Astrocyte (in vitro differentiated cells and primary cell): ENCODE results near the gene TIGD4. TPM values are rescaled to one million over a fixed set of nuclear protein-coding genes. Genes with fewer than 3 reads are reported as not detected.
"Not testable (repeated sequence)": the region's sequence is repeated elsewhere in the genome, so short reads cannot be mapped to it uniquely, and the experiment has no call there.

Experiments used
- DNase-seq: peaks from one replicate; pipeline ENCODE4 v3.0.0-alpha.2; 2010; ENCODE audit warnings: low read depth
- FAIRE-seq: peaks from 2 replicates; lab custom pipeline; 2011; peaks lifted over from hg19 to GRCh38; lab: Jason Lieb, UNC
- H2AFZ ChIP-seq: 2 replicates; pipeline ENCODE4 v1.6.0; 2012; ENCODE audit warnings: low read depth, low read length, inconsistent platforms
- H3K27ac ChIP-seq: 2 replicates; pipeline ENCODE4 v1.5.1; 2011; ENCODE audit warnings: low read depth, low read length, inconsistent platforms
- H3K27me3 ChIP-seq: 2 replicates; pipeline ENCODE4 v1.6.0; 2011; ENCODE audit warnings: low read length, inconsistent platforms; ENCODE audit not compliant: insufficient read depth
- H3K36me3 ChIP-seq: 2 replicates; pipeline ENCODE4 v1.5.1; 2011; ENCODE audit warnings: low read length, inconsistent platforms; ENCODE audit not compliant: insufficient read depth
- H3K4me1 ChIP-seq: 2 replicates; pipeline ENCODE4 v1.5.1; 2011; ENCODE audit warnings: low read length, inconsistent platforms; ENCODE audit not compliant: insufficient read depth
- H3K4me2 ChIP-seq: 2 replicates; pipeline ENCODE4 v1.6.0; 2012; ENCODE audit warnings: low read length, inconsistent platforms
- H3K4me3 ChIP-seq: 2 replicates; pipeline ENCODE4 v1.5.1; 2011; ENCODE audit warnings: low read depth, mild to moderate bottlenecking, low read length, inconsistent platforms; ENCODE audit not compliant: insufficient read depth
- H3K79me2 ChIP-seq: 2 replicates; pipeline ENCODE4 v1.6.0; 2012; ENCODE audit warnings: mild to moderate bottlenecking, low read length, inconsistent platforms; ENCODE audit not compliant: insufficient read depth
- H3K9ac ChIP-seq: 2 replicates; pipeline ENCODE4 v1.6.0; 2012; ENCODE audit warnings: mild to moderate bottlenecking, low read length, inconsistent platforms
- H3K9me3 ChIP-seq: 2 replicates; pipeline ENCODE4 v1.5.1; 2012; ENCODE audit warnings: low read depth, mild to moderate bottlenecking, low read length, inconsistent platforms; ENCODE audit not compliant: insufficient read depth
- H4K20me1 ChIP-seq: 2 replicates; pipeline ENCODE4 v1.6.0; 2012; ENCODE audit warnings: low read length, inconsistent platforms; ENCODE audit not compliant: insufficient read depth
- H3K27ac Mint-ChIP-seq: one replicate; pipeline ENCODE4 v1.8.0; 2021; ENCODE audit warnings: mild to moderate bottlenecking, mixed read lengths; ENCODE audit not compliant: unreplicated experiment
- H3K27me3 Mint-ChIP-seq: one replicate; pipeline ENCODE4 v1.8.0; 2021; ENCODE audit warnings: low read depth, mixed read lengths; ENCODE audit not compliant: unreplicated experiment
- H3K36me3 Mint-ChIP-seq: one replicate; pipeline ENCODE4 v1.8.0; 2021; ENCODE audit warnings: low read depth, mixed read lengths; ENCODE audit not compliant: unreplicated experiment
- H3K4me1 Mint-ChIP-seq: one replicate; pipeline ENCODE4 v1.8.0; 2021; ENCODE audit warnings: low read depth, mixed read lengths; ENCODE audit not compliant: unreplicated experiment
- H3K4me3 Mint-ChIP-seq: one replicate; pipeline ENCODE4 v1.8.0; 2021; ENCODE audit warnings: mild to moderate bottlenecking, moderate library complexity, mixed read lengths; ENCODE audit not compliant: unreplicated experiment
- H3K9me3 Mint-ChIP-seq: one replicate; pipeline ENCODE4 v1.8.0; 2021; ENCODE audit warnings: mild to moderate bottlenecking, mixed read lengths; ENCODE audit not compliant: unreplicated experiment
- CTCF ChIP-seq: IDR thresholded peaks from 2 replicates; pipeline ENCODE4 v1.5.1; 2011; ENCODE audit warnings: low read depth, mild to moderate bottlenecking, inconsistent platforms, low read length, moderate library complexity; ENCODE audit not compliant: insufficient read depth
- EZH2 ChIP-seq: IDR thresholded peaks from 2 replicates; pipeline ENCODE4 v1.6.1; 2012; ENCODE audit warnings: mild to moderate bottlenecking, low read length, inconsistent platforms; ENCODE audit not compliant: insufficient read depth
- total RNA-seq: library from RNA; stranded (reverse); gene quantifications from 2 replicates; pipeline ENCODE4 v1.2.1, GENCODE V29; 2021

TIGD4 gene
- total RNA-seq, 1 donor from 2014 or later = 0.23 TPM

GRCh38 chr4:152771741-152772533, 7.6 kb downstream of the TIGD4 start:
- Histone ChIP-seq H3K27ac (no peak overlapping the region), H2AFZ (no peak overlapping the region), H3K4me1 (no peaks in the 10 kb centered on the region), H3K9ac (no peak overlapping the region), H4K20me1 (no peaks in the 10 kb centered on the region), H3K79me2 (no peaks in the 10 kb centered on the region), H3K9me3 (no peaks in the 10 kb centered on the region), H3K4me2 (no peak overlapping the region), H3K36me3 (no peaks in the 10 kb centered on the region), H3K4me3 (no peak overlapping the region), H3K27me3 (no peaks in the 10 kb centered on the region)
- no peak overlapping the region for H3K27ac Mint-ChIP-seq
- H3K9me3 Mint-ChIP-seq = no peaks in the 10 kb centered on the region
- H3K36me3 Mint-ChIP-seq = no peaks in the 10 kb centered on the region
- DNase-seq = no peak
- H3K27me3 Mint-ChIP-seq = no peaks in the 10 kb centered on the region
- TF ChIP-seq CTCF (no peak), EZH2 (no peak)
- no peak overlapping the region for H3K4me3 Mint-ChIP-seq
- FAIRE-seq = no peak
- H3K4me1 Mint-ChIP-seq = peaks cover 4% of the 10 kb centered on the region

DNA sequence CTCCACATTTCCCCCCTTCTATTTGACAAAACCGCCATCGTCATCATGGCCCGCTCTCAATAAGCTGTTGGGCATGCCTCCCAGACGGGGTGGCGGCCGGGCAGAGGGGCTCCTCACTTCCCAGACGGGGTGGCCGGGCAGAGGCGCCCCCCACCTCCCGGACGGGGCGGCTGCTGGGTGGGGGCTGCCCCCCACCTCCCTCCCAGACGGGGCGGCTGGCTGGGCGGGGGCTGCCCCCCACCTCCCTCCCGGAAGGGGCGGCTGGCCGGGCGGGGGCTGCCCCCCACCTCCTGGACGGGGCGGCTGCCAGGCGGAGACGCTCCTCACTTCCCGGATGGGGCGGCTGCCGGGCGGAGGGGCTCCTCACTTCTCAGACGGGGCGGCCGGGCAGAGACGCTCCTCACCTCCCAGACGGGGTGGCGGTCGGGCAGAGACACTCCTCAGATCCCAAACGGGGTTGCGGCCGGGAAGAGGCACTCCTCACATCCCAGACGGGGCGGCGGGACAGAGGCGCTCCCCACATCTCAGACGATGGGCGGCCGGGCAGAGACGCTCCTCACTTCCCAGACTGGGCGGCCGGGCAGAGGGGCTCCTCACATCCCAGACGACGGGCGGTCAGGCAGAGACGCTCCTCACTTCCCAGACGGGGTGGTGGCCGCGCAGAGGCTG, 14.3 kb downstream of the TIGD4 start:
- H3K79me2 ChIP-seq, H3K9me3 Mint-ChIP-seq, H3K4me1 Mint-ChIP-seq, H3K27me3 ChIP-seq, H3K4me1 ChIP-seq, H3K4me3 ChIP-seq, H3K27me3 Mint-ChIP-seq, FAIRE-seq, DNase-seq, H3K36me3 ChIP-seq, H3K9ac ChIP-seq, H3K27ac ChIP-seq, H3K4me3 Mint-ChIP-seq, H3K4me2 ChIP-seq, H3K9me3 ChIP-seq, H3K27ac Mint-ChIP-seq, H3K36me3 Mint-ChIP-seq, H2AFZ ChIP-seq, H4K20me1 ChIP-seq: not testable (repeated sequence)

GRCh38 chr4:152763796-152764195, 15.7 kb downstream of the TIGD4 start:
- Histone ChIP-seq H3K4me3 (no peak overlapping the region), H3K27ac (no peak overlapping the region), H2AFZ (no peak overlapping the region), H3K4me2 (no peak overlapping the region), H3K36me3 (no peaks in the 10 kb centered on the region), H3K4me1 (no peaks in the 10 kb centered on the region), H3K9ac (no peak overlapping the region), H3K27me3 (no peaks in the 10 kb centered on the region), H3K9me3 (no peaks in the 10 kb centered on the region), H3K79me2 (no peaks in the 10 kb centered on the region), H4K20me1 (no peaks in the 10 kb centered on the region)
- Mint-ChIP-seq H3K27me3 (peaks cover 3% of the 10 kb centered on the region), H3K36me3 (peaks cover 2% of the 10 kb centered on the region), H3K4me3 (no peak overlapping the region), H3K4me1 (no peaks in the 10 kb centered on the region), H3K27ac (no peak overlapping the region), H3K9me3 (peaks cover 3% of the 10 kb centered on the region)
- TF ChIP-seq CTCF (no peak), EZH2 (no peak)
- DNase-seq (no peak), FAIRE-seq (no peak)
